Parathyroid adenoma (tissue), 2 donors: Measurements from ENCODE around the gene BMP7.
"Not testable (repeated sequence)": the region's sequence is repeated elsewhere in the genome, so short reads cannot be mapped to it uniquely, and the experiment has no call there.

Experiments
- H2AFZ ChIP-seq: fragments of 300-600 bp; sonication (generic); one replicate; pipeline ENCODE4 v1.7.0; 2017; ENCODE audit warnings: antibody characterized with exemption, mild to moderate bottlenecking
- H3K27ac ChIP-seq: fragments of 300-600 bp; sonication (generic); one replicate; pipeline ENCODE4 v1.7.0; 2017
- H3K27me3 ChIP-seq: fragments of 300-600 bp; sonication (generic); one replicate; pipeline ENCODE4 v1.7.0; 2017; ENCODE audit warnings: low read length; ENCODE audit not compliant: control insufficient read depth, insufficient read depth
- H3K36me3 ChIP-seq: fragments of 300-600 bp; sonication (generic); one replicate; pipeline ENCODE4 v1.7.0; 2017; ENCODE audit warnings: low read length; ENCODE audit not compliant: control insufficient read depth, insufficient read depth
- H3K4me1 ChIP-seq: fragments of 300-600 bp; sonication (generic); one replicate; pipeline ENCODE4 v1.7.0; 2017; ENCODE audit warnings: control low read depth
- H3K4me2 ChIP-seq: fragments of 300-600 bp; sonication (generic); one replicate; pipeline ENCODE4 v1.7.0; 2017; ENCODE audit warnings: low read length
- H3K4me3 ChIP-seq: fragments of 300-600 bp; sonication (generic); one replicate; pipeline ENCODE4 v1.7.0; 2017; ENCODE audit warnings: low read depth, low read length
- H3K79me2 ChIP-seq: fragments of 300-600 bp; sonication (generic); one replicate; pipeline ENCODE4 v1.7.0; 2017; ENCODE audit warnings: control low read depth
- H3K9ac ChIP-seq: fragments of 300-600 bp; sonication (generic); one replicate; pipeline ENCODE4 v1.7.0; 2017; ENCODE audit warnings: mild to moderate bottlenecking
- H3K9me3 ChIP-seq: fragments of 300-600 bp; sonication (generic); one replicate; pipeline ENCODE4 v1.7.0; 2017; ENCODE audit warnings: low read length; ENCODE audit not compliant: control insufficient read depth
- CTCF ChIP-seq: fragments of 300-600 bp; sonication (generic); IDR thresholded peaks from one replicate; pipeline ENCODE4 v1.7.0; 2017; ENCODE audit warnings: antibody characterized with exemption, mild to moderate bottlenecking
- donor health status: primary hyperparathyroidism.

The BMP7 gene

GRCh38 chr20:57241363-57241991 lies 25.0 kb downstream of the BMP7 start:
- no peaks in the 10 kb centered on the region for H3K36me3 ChIP-seq

GRCh38 chr20:57240581-57241362 lies 25.7 kb downstream of the BMP7 start:
- H3K79me2 ChIP-seq, result no peaks in the 10 kb centered on the region
- no peak overlapping the region for H2AFZ ChIP-seq
- TF ChIP-seq CTCF, result no peak
- no peak overlapping the region for H3K4me3 ChIP-seq
- H3K27ac ChIP-seq, result no peak overlapping the region
- H3K36me3 ChIP-seq, result no peaks in the 10 kb centered on the region
- H3K9ac ChIP-seq, result no peak overlapping the region
- no peaks in the 10 kb centered on the region for H3K4me1 ChIP-seq
- H3K4me2 ChIP-seq, result no peak overlapping the region
- H3K9me3 ChIP-seq, result no peaks in the 10 kb centered on the region
- H3K27me3 ChIP-seq, result no peaks in the 10 kb centered on the region

More at GRCh38 chr20:57241363-57241991, 25.0 kb downstream of the BMP7 start:
- no peaks in the 10 kb centered on the region for H3K9me3 ChIP-seq
- H3K4me3 ChIP-seq, result no peak overlapping the region
- H3K4me2 ChIP-seq, result no peak overlapping the region
- no peak overlapping the region for H3K27ac ChIP-seq
- TF ChIP-seq CTCF, result no peak
- no peak overlapping the region for H3K9ac ChIP-seq
- H3K4me1 ChIP-seq, result no peaks in the 10 kb centered on the region
- no peak overlapping the region for H2AFZ ChIP-seq
- no peaks in the 10 kb centered on the region for H3K79me2 ChIP-seq
- H3K27me3 ChIP-seq, result no peaks in the 10 kb centered on the region

GRCh38 chr20:57239725-57240124 lies 26.7 kb downstream of the BMP7 start:
- H3K4me1 ChIP-seq, H3K9me3 ChIP-seq, H3K27me3 ChIP-seq, H3K4me3 ChIP-seq, H3K4me2 ChIP-seq, H3K36me3 ChIP-seq, H3K27ac ChIP-seq, H3K79me2 ChIP-seq, H2AFZ ChIP-seq, H3K9ac ChIP-seq: not testable (repeated sequence)

DNA sequence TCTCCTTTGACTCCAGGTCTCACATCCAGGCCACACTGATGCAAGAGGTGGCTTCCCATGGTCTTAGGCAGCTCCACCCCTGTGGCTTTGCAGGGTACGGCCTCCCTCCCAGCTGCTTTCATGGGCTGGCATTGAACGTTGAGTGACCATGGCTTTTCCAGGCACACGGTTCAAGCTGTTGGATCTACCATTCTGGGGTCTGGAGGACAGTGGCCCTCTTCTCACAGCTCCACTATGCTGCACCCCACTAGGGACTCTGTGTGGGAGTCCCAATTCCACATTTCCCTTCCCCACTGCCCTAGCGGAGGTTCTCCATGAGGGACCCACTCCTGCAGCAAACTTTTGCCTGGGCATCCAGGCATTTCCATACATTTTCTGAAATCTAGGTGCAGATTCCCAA lies 27.1 kb downstream of the BMP7 start:
- H3K27ac ChIP-seq, H3K79me2 ChIP-seq, H3K9ac ChIP-seq, H3K27me3 ChIP-seq, H3K9me3 ChIP-seq, H3K36me3 ChIP-seq, H3K4me3 ChIP-seq, H2AFZ ChIP-seq, H3K4me2 ChIP-seq, H3K4me1 ChIP-seq: not testable (repeated sequence)

DNA sequence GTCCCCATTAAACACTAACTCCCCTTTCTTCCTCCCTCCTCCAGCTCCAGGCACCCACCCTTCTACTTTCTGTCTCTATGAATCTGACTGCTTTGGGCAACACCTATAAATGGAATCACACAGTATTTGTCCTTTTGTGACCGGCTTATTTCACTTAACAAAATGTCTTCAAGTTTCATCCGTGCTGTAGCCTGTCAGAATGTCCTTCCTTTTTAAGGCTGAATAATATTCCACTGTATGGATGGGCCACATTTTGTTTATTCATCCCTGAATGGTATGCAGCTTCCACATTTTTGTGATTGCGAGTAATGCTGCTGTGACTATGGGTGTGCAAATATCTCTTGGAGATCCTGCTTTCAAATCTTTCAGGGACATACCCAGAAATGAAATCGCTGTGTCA lies 28.4 kb downstream of the BMP7 start:
- no peak overlapping the region for H3K4me2 ChIP-seq
- no peak overlapping the region for H3K27ac ChIP-seq
- TF ChIP-seq CTCF, result no peak
- H3K4me1 ChIP-seq, result no peaks in the 10 kb centered on the region
- H3K36me3 ChIP-seq, result no peaks in the 10 kb centered on the region
- no peaks in the 10 kb centered on the region for H3K9me3 ChIP-seq
- H3K27me3 ChIP-seq, result no peaks in the 10 kb centered on the region
- H3K4me3 ChIP-seq, result no peak overlapping the region
- no peak overlapping the region for H2AFZ ChIP-seq
- no peaks in the 10 kb centered on the region for H3K79me2 ChIP-seq
- no peak overlapping the region for H3K9ac ChIP-seq
